Measurements from ENCODE around the gene ANKRD42. TPM values are rescaled to one million over a fixed set of nuclear protein-coding genes. Genes with fewer than 3 reads are reported as not detected.

ANKRD42 gene
- total and polyA plus RNA-seq, 9 of the 15 experiments (the other 6 are each of a cell fraction or from before 2014, with no cell fraction given), result 2.8 to 9.1 (median 6.1) TPM

GRCh38 chr11:83285771-83286528, 92.4 kb downstream of the ANKRD42 start, which contains the start of gene CCDC90B (continued):
- no peak for TF ChIP-seq RNF219 (CRISPR knock-in tag; IDR thresholded peaks at IDR 0.05)
- TF ChIP-seq ZBTB1 (CRISPR knock-in tag; IDR thresholded peaks at IDR 0.05; ENCODE audit: borderline replicate concordance, low read depth), result peak; percentile 49; the same call in 1 of the 2 replicates
- TF ChIP-seq CEBPB (tag; IDR thresholded peaks at IDR 0.05), result peak; percentile 95
- peak; percentile 63 for TF ChIP-seq RB1 (IDR thresholded peaks at IDR 0.05; ENCODE audit: low read depth)
- TF ChIP-seq KHSRP (IDR thresholded peaks at IDR 0.05), result no peak
- 0 out of 2 replicates have a peak, but pooled peaks have one; percentile 23 for TF ChIP-seq ZNF668 (CRISPR knock-in tag; IDR thresholded peaks at IDR 0.05)
- TF ChIP-seq ZNF184 (CRISPR knock-in tag; IDR thresholded peaks at IDR 0.05), result no peak
- TF ChIP-seq ZNF518B (CRISPR knock-in tag; IDR thresholded peaks at IDR 0.05), result no peak
- peak; percentile 94 for TF ChIP-seq TAF7 (tag; IDR thresholded peaks at IDR 0.05)
- TF ChIP-seq BRD4 (IDR thresholded peaks at IDR 0.05), result peak; percentile 62; the same call in 1 of the 2 replicates
- no peak for TF ChIP-seq ZNF785 (CRISPR knock-in tag; IDR thresholded peaks at IDR 0.05)
- TF ChIP-seq SNIP1 (IDR thresholded peaks at IDR 0.05; ENCODE audit: low read depth), result peak; percentile 84
- peak; percentile 58 to 97 for TF ChIP-seq AFF1 (IDR thresholded peaks at IDR 0.05; ENCODE audit: low read depth in 1 of 2, partially characterized antibody in 2 of 2)
- TF ChIP-seq ZNF695 (CRISPR knock-in tag; IDR thresholded peaks at IDR 0.05), result no peak
